Measurements from ENCODE around the gene TSPAN10. TPM values are rescaled to one million over a fixed set of nuclear protein-coding genes. Genes with fewer than 3 reads are reported as not detected.

The TSPAN10 gene
- total RNA-seq, 1 donor, result 0.10 TPM

GRCh38 chr17:81685108-81685507, 48.1 kb downstream of the TSPAN10 start:
- H3K9me3 ChIP-seq (ENCODE audit: low read depth, low read length), result no peaks in the 10 kb centered on the region
- H3K27me3 ChIP-seq (ENCODE audit: insufficient read depth, low read length), result no peaks in the 10 kb centered on the region
- no peak overlapping the region for H3K4me3 ChIP-seq (ENCODE audit: low read length)
- peaks cover 26% of the 10 kb centered on the region for H3K4me1 ChIP-seq (ENCODE audit: insufficient read depth, low read length)

GRCh38 chr17:81686614-81687013, 49.6 kb downstream of the TSPAN10 start:
- Histone ChIP-seq H3K4me1 (ENCODE audit: insufficient read depth, low read length) (peaks cover 26% of the 10 kb centered on the region), H3K27me3 (ENCODE audit: insufficient read depth, low read length) (no peaks in the 10 kb centered on the region), H3K4me3 (ENCODE audit: low read length) (no peak overlapping the region)

GRCh38 chr17:81687770-81688541, 51.0 kb downstream of the TSPAN10 start:
- peaks cover 19% of the 10 kb centered on the region for H3K4me1 ChIP-seq (ENCODE audit: insufficient read depth, low read length)
- no peaks in the 10 kb centered on the region for H3K9me3 ChIP-seq (ENCODE audit: low read depth, low read length)
- H3K27me3 ChIP-seq (ENCODE audit: insufficient read depth, low read length), result no peaks in the 10 kb centered on the region
- no peak overlapping the region for H3K4me3 ChIP-seq (ENCODE audit: low read length)

More at GRCh38 chr17:81686614-81687013, 49.6 kb downstream of the TSPAN10 start:
- H3K9me3 ChIP-seq (ENCODE audit: low read depth, low read length), result no peaks in the 10 kb centered on the region

GRCh38 chr17:81688616-81689015, 51.6 kb downstream of the TSPAN10 start:
- Histone ChIP-seq H3K9me3 (ENCODE audit: low read depth, low read length) (no peaks in the 10 kb centered on the region), H3K4me1 (ENCODE audit: insufficient read depth, low read length) (peaks cover 16% of the 10 kb centered on the region), H3K27me3 (ENCODE audit: insufficient read depth, low read length) (no peaks in the 10 kb centered on the region), H3K4me3 (ENCODE audit: low read length) (no peak overlapping the region)

- H3K27me3 ChIP-seq (ENCODE audit: insufficient read depth, low read length), result no peaks in the 10 kb centered on the region
- H3K4me3 ChIP-seq (ENCODE audit: low read length), result no peak overlapping the region
- H3K9me3 ChIP-seq (ENCODE audit: low read depth, low read length), result no peaks in the 10 kb centered on the region
- H3K4me1 ChIP-seq (ENCODE audit: insufficient read depth, low read length), result peaks cover 6% of the 10 kb centered on the region
Measured at GRCh38 chr17:81690066-81690465, 53.1 kb downstream of the TSPAN10 start.

GRCh38 chr17:81690549-81690948, 53.6 kb downstream of the TSPAN10 start:
- Histone ChIP-seq H3K4me1 (ENCODE audit: insufficient read depth, low read length) (peaks cover 2% of the 10 kb centered on the region), H3K4me3 (ENCODE audit: low read length) (no peak overlapping the region), H3K9me3 (ENCODE audit: low read depth, low read length) (no peaks in the 10 kb centered on the region), H3K27me3 (ENCODE audit: insufficient read depth, low read length) (no peaks in the 10 kb centered on the region)

GRCh38 chr17:81691196-81691595, 54.2 kb downstream of the TSPAN10 start:
- Histone ChIP-seq H3K4me1 (ENCODE audit: insufficient read depth, low read length) (no peaks in the 10 kb centered on the region), H3K4me3 (ENCODE audit: low read length) (no peak overlapping the region), H3K27me3 (ENCODE audit: insufficient read depth, low read length) (no peaks in the 10 kb centered on the region), H3K9me3 (ENCODE audit: low read depth, low read length) (no peaks in the 10 kb centered on the region)

- no peaks in the 10 kb centered on the region for H3K27me3 ChIP-seq (ENCODE audit: insufficient read depth, low read length)
- no peak overlapping the region for H3K4me3 ChIP-seq (ENCODE audit: low read length)
- H3K9me3 ChIP-seq (ENCODE audit: low read depth, low read length), result no peaks in the 10 kb centered on the region
- H3K4me1 ChIP-seq (ENCODE audit: insufficient read depth, low read length), result no peaks in the 10 kb centered on the region
Measured at GRCh38 chr17:81691608-81692007, 54.6 kb downstream of the TSPAN10 start.

GRCh38 chr17:81693509-81694210, 56.7 kb downstream of the TSPAN10 start:
- H3K9me3 ChIP-seq (ENCODE audit: low read depth, low read length), result no peaks in the 10 kb centered on the region
- H3K27me3 ChIP-seq (ENCODE audit: insufficient read depth, low read length), result no peaks in the 10 kb centered on the region
- H3K4me3 ChIP-seq (ENCODE audit: low read length), result no peak overlapping the region
- H3K4me1 ChIP-seq (ENCODE audit: insufficient read depth, low read length), result no peaks in the 10 kb centered on the region

- Histone ChIP-seq H3K9me3 (ENCODE audit: low read depth, low read length) (no peaks in the 10 kb centered on the region), H3K4me3 (ENCODE audit: low read length) (no peak overlapping the region), H3K27me3 (ENCODE audit: insufficient read depth, low read length) (no peaks in the 10 kb centered on the region), H3K4me1 (ENCODE audit: insufficient read depth, low read length) (no peaks in the 10 kb centered on the region)
Measured at GRCh38 chr17:81694810-81695209, 57.8 kb downstream of the TSPAN10 start.

- Histone ChIP-seq H3K27me3 (ENCODE audit: insufficient read depth, low read length) (no peaks in the 10 kb centered on the region), H3K9me3 (ENCODE audit: low read depth, low read length) (no peaks in the 10 kb centered on the region), H3K4me3 (ENCODE audit: low read length) (no peak overlapping the region), H3K4me1 (ENCODE audit: insufficient read depth, low read length) (no peaks in the 10 kb centered on the region)
Measured at GRCh38 chr17:81695211-81695610, 58.2 kb downstream of the TSPAN10 start.

GRCh38 chr17:81695801-81696200, 58.8 kb downstream of the TSPAN10 start:
- H3K4me3 ChIP-seq (ENCODE audit: low read length), result no peak overlapping the region
- H3K27me3 ChIP-seq (ENCODE audit: insufficient read depth, low read length), result no peaks in the 10 kb centered on the region
- no peaks in the 10 kb centered on the region for H3K9me3 ChIP-seq (ENCODE audit: low read depth, low read length)
- no peaks in the 10 kb centered on the region for H3K4me1 ChIP-seq (ENCODE audit: insufficient read depth, low read length)

- Histone ChIP-seq H3K4me3 (ENCODE audit: low read length) (no peak overlapping the region), H3K9me3 (ENCODE audit: low read depth, low read length) (no peaks in the 10 kb centered on the region)
Measured at GRCh38 chr17:81696218-81696941, 59.4 kb downstream of the TSPAN10 start.

GRCh38 chr17:81697261-81698044, 60.5 kb downstream of the TSPAN10 start:
- Histone ChIP-seq H3K27me3 (ENCODE audit: insufficient read depth, low read length) (no peaks in the 10 kb centered on the region), H3K9me3 (ENCODE audit: low read depth, low read length) (no peaks in the 10 kb centered on the region), H3K4me3 (ENCODE audit: low read length) (no peak overlapping the region), H3K4me1 (ENCODE audit: insufficient read depth, low read length) (peaks cover 11% of the 10 kb centered on the region)

More at GRCh38 chr17:81696218-81696941, 59.4 kb downstream of the TSPAN10 start:
- Histone ChIP-seq H3K27me3 (ENCODE audit: insufficient read depth, low read length) (no peaks in the 10 kb centered on the region), H3K4me1 (ENCODE audit: insufficient read depth, low read length) (peaks cover under 1% of the 10 kb centered on the region)

All from mononuclear cell (primary cell).